Activated CD4-positive, alpha-beta T cell treated with anti-CD3 and anti-CD28 coated beads, Interleukin-2, Interleukin-4, amounts not matched to agents 100 ng/mL and 50 ng/mL, durations not matched to agents 16 hours and 8 hours (primary cell): ENCODE measurements around the gene TXNDC2.
A peak's percentile ranks its signal among the peaks of the same experiment; 100 is the strongest.

Source experiments
- DNase-seq: peaks from one replicate; pipeline ENCODE4 v3.0.0-alpha.2; 2020; ENCODE audit warnings: low spot score

The TXNDC2 gene

GRCh38 chr18:9913526-9914333 is 28.0 kb downstream of the TXNDC2 start, which contains the start of gene VAPA:
TSS of gene VAPA (plus strand) at chr18:9914016. CDS start at chr18:9914257, 241 bp downstream.
- DNase-seq = peak; percentile 91

- no peak for DNase-seq
These were observed 28.5 kb downstream of the TXNDC2 start for GRCh38 chr18:9914334-9914583.

GRCh38 chr18:9914584-9915290 is 29.0 kb downstream of the TXNDC2 start:
- peak; percentile 79 for DNase-seq

GRCh38 chr18:9915291-9916076 is 29.7 kb downstream of the TXNDC2 start:
- DNase-seq = no peak

- DNase-seq = no peak
These were observed 30.4 kb downstream of the TXNDC2 start for GRCh38 chr18:9916077-9916639.

GRCh38 chr18:9916808-9917207 is 31.0 kb downstream of the TXNDC2 start:
- no peak for DNase-seq

GRCh38 chr18:9918016-9918680 is 32.4 kb downstream of the TXNDC2 start:
- DNase-seq = no peak

GRCh38 chr18:9919564-9920232 is 33.9 kb downstream of the TXNDC2 start:
- peak; percentile 23 for DNase-seq

- DNase-seq = no peak
These were observed 37.0 kb downstream of the TXNDC2 start for GRCh38 chr18:9922592-9923311.

- no peak for DNase-seq
These were observed 38.7 kb downstream of the TXNDC2 start for GRCh38 chr18:9924371-9924943.

GRCh38 chr18:9925369-9925768 is 39.6 kb downstream of the TXNDC2 start:
- DNase-seq = no peak

GRCh38 chr18:9925795-9926194 is 40.0 kb downstream of the TXNDC2 start:
- no peak for DNase-seq

- no peak for DNase-seq
These were observed 40.6 kb downstream of the TXNDC2 start for GRCh38 chr18:9926223-9926894.

- no peak for DNase-seq
These were observed 41.2 kb downstream of the TXNDC2 start for GRCh38 chr18:9926977-9927376.

GRCh38 chr18:9927392-9928063 is 41.8 kb downstream of the TXNDC2 start:
- DNase-seq = no peak

- DNase-seq = no peak
These were observed 43.0 kb downstream of the TXNDC2 start for GRCh38 chr18:9928646-9929259.

- no peak for DNase-seq
These were observed 44.6 kb downstream of the TXNDC2 start for GRCh38 chr18:9930299-9930884.

GRCh38 chr18:9931146-9931545 is 45.4 kb downstream of the TXNDC2 start:
- no peak for DNase-seq
